PFSK-1 (cell line): ENCODE measurements around the gene CHRND.

Experiments
- FOXP2 ChIP-seq: optimal IDR thresholded peaks from 2 replicates; pipeline ENCODE3; 2011; ENCODE audit warnings: borderline replicate concordance, control low read depth, inconsistent platforms; ENCODE audit not compliant: insufficient read depth; ENCODE audit errors: extremely low read length, extremely low read depth
- POLR2AphosphoS5 ChIP-seq: IDR thresholded peaks from 2 replicates; pipeline ENCODE4 v1.6.1; 2012; ENCODE audit warnings: low read depth, mild to moderate bottlenecking, control low read depth, low read length, moderate library complexity
- REST ChIP-seq, 2 experiments: IDR thresholded peaks; 2 replicates each; pipeline versions ENCODE4 v1.6.1 to v1.8.0; 2011 to 2012; ENCODE audit warnings: low read depth in 2 of 2, low read length in 2 of 2, control low read depth in 1 of 2, inconsistent platforms in 1 of 2, mild to moderate bottlenecking in 1 of 2, moderate library complexity in 1 of 2; ENCODE audit not compliant: insufficient read depth in 1 of 2
- SIN3A ChIP-seq: IDR thresholded peaks from 2 replicates; pipeline ENCODE4 v1.6.1; 2012; ENCODE audit warnings: mild to moderate bottlenecking, low read length, moderate library complexity, borderline replicate concordance; ENCODE audit not compliant: insufficient read depth
- TAF1 ChIP-seq: IDR thresholded peaks from 2 replicates; pipeline ENCODE4 v1.6.1; 2012; ENCODE audit warnings: low read length, control low read depth, borderline replicate concordance; ENCODE audit not compliant: insufficient read depth

The CHRND gene

GRCh38 chr2:232520489-232520888 is 5.5 kb upstream of the CHRND start:
- no peak for TF ChIP-seq FOXP2
- no peak for TF ChIP-seq POLR2AphosphoS5
- no peak for TF ChIP-seq REST (IDR thresholded peaks at IDR 0.05; ENCODE audit: insufficient read depth in 1 of 2, low read depth in 2 of 2, low read length in 2 of 2)
- TF ChIP-seq SIN3A, result no peak
- no peak for TF ChIP-seq TAF1

- TF ChIP-seq FOXP2 (no peak), POLR2AphosphoS5 (no peak), REST (IDR thresholded peaks at IDR 0.05; ENCODE audit: insufficient read depth in 1 of 2, low read depth in 2 of 2, low read length in 2 of 2) (no peak), TAF1 (no peak), SIN3A (no peak)
These were observed 4.9 kb upstream of the CHRND start for GRCh38 chr2:232521098-232521497.

- TF ChIP-seq TAF1 (no peak), SIN3A (no peak), FOXP2 (no peak), POLR2AphosphoS5 (no peak), REST (IDR thresholded peaks at IDR 0.05; ENCODE audit: insufficient read depth in 1 of 2, low read depth in 2 of 2, low read length in 2 of 2) (no peak)
These were observed 3.9 kb upstream of the CHRND start for GRCh38 chr2:232521959-232522622.

- TF ChIP-seq TAF1, result no peak
- no peak for TF ChIP-seq REST (IDR thresholded peaks at IDR 0.05; ENCODE audit: insufficient read depth in 1 of 2, low read depth in 2 of 2, low read length in 2 of 2)
- no peak for TF ChIP-seq SIN3A
These were observed 3.1 kb upstream of the CHRND start for GRCh38 chr2:232522623-232523401.

- TF ChIP-seq FOXP2 (no peak), SIN3A (no peak)
These were observed 2.6 kb upstream of the CHRND start for GRCh38 chr2:232523402-232523681.
